GM18526 (cell line): Measurements from ENCODE around the gene ERC1.

ENCODE experiments used
- POLR2A ChIP-seq: IDR thresholded peaks from 3 replicates; pipeline ENCODE4 v1.6.1; 2011; ENCODE audit not compliant: insufficient read length; ENCODE audit errors: extremely low read depth

ERC1 gene

DNA sequence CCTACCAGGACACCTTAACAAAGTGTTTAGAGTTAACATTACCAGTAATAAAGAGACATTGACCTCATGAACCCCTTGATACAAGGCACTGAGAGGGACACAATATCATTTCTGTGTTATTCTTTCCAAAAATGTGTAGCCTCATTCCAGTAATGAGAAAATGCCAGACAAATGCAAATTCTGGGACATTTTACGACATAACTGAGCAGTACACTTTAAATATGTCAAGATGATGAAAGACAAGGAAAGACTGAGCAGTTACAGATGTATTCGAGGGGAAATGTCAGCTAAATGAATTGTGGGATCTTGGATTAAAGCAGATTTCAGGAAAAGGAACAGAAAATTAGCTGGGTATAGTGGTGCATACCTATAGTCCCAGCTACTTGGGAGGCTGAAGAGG is 255.6 kb downstream of the ERC1 start:
- TF ChIP-seq POLR2A, result no peak

DNA sequence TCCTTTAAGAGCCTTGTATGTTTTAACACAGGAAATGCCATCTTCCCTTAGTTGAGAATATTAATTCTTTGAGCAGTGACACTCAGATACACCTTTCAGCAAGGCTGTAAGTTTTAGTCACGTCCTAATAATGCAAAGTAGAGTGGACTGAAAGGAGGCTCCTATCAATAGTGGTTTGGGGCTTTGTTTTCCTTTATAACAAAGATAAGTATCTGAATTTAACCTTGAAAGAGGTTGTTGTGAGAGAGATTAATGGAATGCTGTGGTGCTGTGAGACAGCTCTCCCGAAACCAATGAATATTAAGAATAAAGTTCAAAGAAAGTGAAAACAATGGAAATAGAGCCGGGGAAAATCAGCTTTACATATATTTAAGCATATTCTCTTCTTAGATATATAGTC is 259.6 kb downstream of the ERC1 start:
- TF ChIP-seq POLR2A, result no peak

DNA sequence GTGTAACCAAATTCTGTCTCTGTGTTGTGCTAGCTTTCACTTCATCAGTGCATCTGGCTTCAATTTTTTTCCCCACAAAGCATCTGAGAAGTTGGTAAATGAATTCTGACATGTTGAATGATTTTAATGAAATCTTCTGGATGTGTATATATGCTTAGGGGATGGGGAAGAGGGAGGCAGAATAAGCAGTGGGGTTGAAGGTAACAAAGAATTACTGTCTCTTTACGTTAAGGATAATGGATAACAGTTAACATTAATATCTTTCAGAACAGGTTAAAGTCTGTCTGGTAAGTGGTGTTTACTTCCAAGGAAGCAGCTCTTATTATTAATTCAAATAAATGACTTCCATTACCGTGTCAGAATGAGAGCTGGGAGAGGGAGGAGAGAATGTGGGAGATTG is 261.7 kb downstream of the ERC1 start:
- TF ChIP-seq POLR2A, result no peak

DNA sequence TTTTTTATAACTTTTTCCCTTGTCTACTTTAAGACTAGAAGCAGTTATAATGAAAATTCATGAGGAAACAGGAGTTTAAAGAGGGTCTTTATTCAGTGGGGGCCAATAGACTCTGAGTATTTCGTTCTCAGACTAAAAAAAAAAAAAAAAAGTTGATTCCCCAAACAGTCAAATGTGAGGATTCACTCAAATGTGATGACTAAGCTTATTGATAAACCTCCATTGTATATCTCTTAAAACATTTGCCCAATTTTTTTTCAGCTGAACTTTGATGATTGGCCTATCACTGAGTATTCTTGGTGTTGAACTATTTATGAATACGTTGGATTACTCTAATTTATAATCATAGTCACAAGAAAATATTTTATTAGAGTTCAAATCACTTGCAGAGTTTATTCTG is 265.3 kb downstream of the ERC1 start:
- TF ChIP-seq POLR2A, result no peak

DNA sequence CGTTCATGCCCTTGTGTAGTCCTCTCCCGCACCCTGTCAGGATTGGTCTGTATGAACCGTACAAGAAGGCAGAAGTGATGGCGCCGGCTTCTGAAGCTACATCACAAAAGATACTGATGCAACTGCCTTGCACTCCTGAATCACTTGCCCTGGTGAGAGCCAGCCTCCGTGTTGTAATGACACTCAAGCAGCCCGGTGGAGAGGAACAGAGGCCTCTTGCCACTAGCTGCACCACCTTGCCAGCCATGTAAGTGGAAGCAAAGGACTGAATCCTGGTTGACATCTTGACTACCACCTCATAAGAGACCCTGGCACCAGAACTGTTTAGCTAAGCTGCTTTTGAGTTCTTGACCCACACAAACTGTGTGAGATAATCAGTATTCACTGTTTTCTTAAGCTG is 266.0 kb downstream of the ERC1 start:
- no peak for TF ChIP-seq POLR2A

DNA sequence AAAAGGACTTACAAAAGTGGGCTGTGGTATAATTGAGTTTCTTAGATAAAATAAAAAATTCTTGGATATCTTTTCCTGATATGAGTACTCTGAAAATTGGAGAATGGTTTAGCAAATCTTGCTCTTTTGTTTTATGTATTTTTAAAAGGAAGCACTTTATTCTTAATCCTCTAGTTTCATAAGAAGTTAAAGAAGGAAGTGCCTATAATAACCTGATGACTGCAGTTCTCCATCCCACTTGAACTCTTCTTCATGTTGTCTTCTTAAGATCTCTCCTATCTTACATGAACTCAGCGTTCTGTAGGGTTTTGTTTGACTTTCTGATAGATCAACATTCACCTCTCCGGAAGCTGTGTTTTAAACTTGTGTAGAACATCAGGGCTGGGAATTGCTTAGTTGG is 271.0 kb downstream of the ERC1 start:
- TF ChIP-seq POLR2A, result no peak

DNA sequence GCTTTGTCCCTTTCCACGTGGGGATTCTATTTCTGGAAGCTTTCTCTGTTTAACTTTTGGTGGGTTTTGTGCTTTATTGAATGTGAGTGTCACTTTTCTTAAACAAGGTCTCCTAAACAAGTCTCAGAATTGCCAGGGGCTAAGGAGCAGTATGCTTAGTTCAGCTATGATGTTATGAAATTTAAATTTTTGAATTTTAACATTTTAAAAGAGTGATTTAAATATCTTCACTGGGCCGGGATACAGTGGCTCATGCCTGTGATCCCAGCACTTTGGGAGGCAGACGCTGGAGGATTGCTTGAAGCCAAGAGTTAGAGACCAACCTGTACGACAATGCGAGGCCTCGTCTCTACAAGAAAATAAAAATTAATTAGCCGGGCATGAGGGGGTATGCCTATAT is 276.2 kb downstream of the ERC1 start:
- no peak for TF ChIP-seq POLR2A

DNA sequence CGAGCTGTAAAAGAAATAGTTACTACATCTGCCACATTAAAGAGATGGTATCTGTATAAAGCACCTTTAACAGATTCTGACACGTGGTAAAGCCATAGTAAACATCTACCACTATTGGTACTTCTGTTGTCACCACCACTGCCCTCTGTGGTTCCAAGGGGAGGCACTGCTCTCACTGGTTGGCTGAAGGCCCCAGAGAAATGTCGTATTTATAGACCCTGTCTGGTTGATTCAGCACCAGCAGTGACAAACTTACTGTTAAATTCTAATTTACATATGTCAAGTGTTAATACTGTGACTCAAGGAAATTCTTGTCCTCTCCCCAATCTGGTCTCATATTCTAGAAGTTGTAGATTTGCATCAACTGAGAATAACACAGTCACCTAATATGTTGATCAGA is 281.1 kb downstream of the ERC1 start:
- no peak for TF ChIP-seq POLR2A

DNA sequence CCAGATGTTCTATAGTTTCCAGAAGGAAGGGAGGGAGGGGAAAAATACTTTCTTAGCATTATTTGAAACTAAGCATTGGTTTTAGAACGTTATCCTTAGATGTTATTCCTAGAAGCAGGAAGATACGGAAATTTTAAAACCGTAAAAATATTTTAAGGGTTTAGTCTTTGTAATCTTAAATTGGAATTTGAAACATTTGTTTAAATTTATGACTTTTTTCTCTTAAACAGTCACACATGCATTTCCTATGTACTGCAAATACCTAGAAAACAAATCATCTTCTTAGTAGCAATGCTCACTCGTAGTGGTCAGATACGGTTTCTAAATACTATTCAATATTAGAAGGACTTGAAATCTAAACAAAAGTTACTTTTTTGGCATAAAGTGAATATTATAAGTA is 282.0 kb downstream of the ERC1 start:
- TF ChIP-seq POLR2A, result no peak

DNA sequence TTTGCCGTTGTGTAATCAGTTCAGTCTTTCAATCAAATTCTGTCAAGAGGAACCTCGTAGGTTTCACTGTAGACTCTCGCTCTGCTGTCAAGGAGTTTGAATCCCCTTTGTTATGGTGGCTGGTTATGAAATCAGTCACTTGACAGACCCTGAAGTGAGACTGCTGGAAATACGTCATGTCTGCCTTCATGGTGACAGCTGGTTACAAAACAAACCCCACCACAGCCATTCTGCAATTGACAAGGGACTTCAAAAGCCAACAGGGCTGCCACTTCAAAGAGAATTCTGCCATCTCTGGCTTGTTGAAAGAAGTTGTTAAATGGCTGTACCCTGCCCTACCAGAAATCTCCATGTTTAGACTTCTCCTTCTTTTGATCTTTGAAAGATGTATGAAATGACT is 286.9 kb downstream of the ERC1 start:
- TF ChIP-seq POLR2A, result no peak

DNA sequence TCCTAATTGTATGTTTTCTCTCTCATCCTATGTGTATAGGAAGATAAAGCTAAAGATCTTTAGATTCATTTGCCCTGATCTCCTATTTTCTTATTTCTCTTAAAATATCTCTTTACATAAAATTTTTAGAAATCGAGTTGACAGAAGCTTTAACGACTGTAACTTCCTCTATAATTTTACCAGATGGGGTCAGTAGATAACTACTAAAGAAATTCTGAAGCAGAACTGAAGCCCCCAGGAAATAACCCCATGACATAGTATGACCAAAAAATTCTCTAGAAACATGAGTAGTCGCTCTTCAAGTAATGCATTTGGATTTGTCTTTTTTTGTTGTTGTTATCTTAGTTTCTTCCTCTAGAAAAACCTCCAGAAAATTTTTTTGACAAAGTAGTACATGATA is 288.0 kb downstream of the ERC1 start:
- no peak for TF ChIP-seq POLR2A

DNA sequence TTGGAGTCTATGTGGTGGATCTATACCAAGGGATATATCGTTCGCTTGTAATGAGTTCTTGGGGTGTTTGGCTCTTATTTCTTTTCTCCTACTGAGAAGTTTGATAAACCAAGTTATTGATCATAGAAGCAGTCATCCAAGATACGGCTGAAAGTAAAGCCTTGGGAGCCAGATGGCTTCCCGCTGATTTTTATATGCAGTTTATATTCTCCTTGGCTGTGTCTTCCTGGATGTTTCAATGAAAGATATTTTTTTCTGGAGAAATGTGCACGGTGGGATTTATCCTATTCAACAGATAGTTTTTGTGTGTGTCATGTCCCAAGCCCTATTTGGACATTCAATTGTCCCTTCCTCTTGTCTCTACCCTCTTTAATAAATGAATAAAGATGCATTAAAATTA is 289.0 kb downstream of the ERC1 start:
- no peak for TF ChIP-seq POLR2A

DNA sequence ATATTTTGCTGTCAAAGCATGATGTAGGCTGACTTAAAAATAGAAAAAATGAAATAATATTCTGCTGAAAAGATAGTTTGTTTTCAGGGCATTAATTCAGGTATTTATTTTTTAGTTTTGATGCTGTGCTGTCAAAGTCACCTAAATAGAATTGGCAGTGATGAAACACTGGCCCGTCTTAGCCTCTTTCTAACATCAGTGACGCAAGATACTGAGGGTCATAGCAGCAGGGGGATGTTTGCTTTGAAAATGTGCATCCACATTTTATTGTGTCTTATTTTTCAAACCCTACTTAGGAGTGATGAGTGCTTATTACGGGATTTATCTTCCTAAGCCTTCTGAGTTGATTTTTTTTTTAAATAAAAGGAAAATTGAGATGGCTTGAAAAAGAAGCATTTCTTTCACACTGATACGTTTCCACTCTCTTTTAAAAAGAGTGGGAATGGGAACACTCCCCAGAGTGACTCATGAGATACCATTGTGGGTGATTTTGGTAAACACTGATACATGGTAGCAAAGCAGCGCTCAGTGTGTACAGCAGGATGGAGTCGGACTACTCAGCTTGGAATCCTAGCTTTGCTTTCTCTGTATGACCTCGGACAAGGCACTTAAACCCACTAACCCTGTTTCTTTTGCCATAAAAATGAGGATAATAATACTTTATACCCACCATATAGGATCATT is 290.8 kb downstream of the ERC1 start:
- no peak for TF ChIP-seq POLR2A

DNA sequence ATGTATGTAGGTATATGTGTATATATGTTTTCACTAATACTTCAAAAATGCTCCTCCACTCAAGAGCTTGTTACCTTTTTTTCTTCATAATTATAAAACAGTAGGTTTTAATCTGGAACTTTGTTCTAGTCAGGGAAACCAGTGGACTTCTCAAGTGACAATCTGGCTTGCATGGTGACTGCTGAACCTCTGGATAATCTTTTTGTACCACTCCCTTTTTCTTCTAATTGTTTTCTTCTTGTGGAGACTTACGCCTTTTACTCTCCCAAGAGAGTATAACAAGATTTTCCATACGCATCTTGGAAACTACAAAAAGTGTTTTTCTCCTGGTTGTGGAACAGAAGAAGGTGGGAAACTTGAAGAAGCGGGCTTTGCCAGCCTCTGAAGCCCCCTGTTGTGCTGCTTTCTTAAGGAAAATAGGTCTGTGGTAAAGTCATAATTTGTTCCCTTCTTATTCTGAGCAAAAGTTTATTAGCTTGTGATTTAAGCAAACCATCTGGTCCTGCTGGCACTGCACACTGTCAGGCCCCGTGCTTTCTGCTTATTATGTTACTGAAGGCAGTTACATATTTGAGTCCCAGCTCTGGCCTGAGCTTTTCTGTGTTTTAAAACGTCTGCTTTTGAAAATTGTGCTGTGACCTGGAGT is 291.8 kb downstream of the ERC1 start:
- no peak for TF ChIP-seq POLR2A

DNA sequence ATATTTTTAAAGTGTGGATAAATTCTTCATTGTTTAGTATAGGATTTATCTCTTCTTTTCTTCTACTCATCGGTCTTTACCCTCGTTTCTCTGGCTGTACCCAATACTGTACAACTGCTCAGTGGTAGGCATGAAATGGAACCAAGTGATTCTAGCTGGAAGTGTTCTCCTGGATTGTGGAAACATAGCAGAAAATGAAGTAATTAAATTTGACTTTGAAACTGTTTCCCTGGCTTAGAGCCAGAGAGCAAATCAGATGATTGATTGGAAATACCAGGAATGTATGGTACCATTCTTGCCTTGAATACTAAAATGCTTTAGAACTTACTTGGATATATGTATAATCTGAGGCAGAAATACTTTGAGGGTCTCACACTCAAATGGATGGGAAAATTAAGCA is 292.3 kb downstream of the ERC1 start:
- no peak for TF ChIP-seq POLR2A

DNA sequence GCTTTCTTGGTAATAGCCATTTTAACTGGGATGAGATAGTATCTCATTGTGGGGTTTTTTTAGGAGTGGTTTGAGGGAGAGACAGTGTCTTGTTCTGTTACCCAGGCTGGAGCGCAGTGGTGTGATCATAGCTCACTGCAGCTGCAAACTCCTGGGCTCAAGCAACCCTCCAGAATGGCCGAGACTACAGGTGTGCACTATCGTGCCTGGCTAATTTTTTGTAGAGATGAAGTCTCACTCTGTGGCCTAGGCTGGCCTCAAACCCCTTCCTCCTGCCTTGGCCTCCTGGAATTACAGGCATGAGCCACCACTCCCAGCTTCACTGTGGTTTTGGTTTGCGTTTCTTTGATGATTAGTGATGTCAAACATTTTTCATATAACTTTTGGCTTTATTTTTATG is 293.6 kb downstream of the ERC1 start:
- TF ChIP-seq POLR2A, result no peak

DNA sequence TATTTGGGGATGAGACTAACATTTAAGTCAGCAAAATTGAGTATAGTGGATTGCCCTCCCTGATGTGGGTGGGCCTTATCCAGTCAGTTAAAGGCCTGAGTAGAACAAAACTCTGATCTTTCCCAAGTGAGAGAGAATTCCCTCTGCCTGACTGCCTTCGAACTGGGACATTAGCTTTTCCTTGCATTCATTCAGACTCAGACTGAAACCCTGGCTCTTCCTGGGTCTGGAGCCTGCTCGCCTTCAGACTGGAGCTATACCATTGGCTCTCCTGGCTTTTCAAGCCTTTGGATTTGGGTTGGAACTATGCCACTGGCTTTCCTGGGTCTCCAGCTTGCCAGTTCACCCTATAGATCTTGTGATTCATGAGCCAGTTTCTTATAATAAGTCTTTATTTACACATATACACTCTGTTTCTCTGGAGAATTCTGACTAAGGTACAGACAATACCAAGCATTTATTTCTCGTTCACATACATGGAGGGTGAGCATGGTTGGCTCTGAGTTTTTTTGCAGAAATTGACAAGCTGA is 296.5 kb downstream of the ERC1 start:
- TF ChIP-seq POLR2A, result no peak
